Neuron (in vitro differentiated cells): ENCODE results near the gene TMEM163.
"Not testable (repeated sequence)": the region's sequence is repeated elsewhere in the genome, so short reads cannot be mapped to it uniquely, and the experiment has no call there.

ENCODE experiments used
- H2AFZ ChIP-seq: one replicate; pipeline ENCODE4 v1.6.1; 2013; ENCODE audit warnings: low read depth, mild to moderate bottlenecking, inconsistent platforms, low read length, moderate library complexity
- H3K27me3 ChIP-seq: one replicate; pipeline ENCODE4 v1.6.1; 2013; ENCODE audit warnings: low read length; ENCODE audit not compliant: insufficient read depth
- H3K36me3 ChIP-seq: one replicate; pipeline ENCODE4 v1.6.1; 2013; ENCODE audit warnings: low read length; ENCODE audit not compliant: insufficient read depth
- H3K4me1 ChIP-seq: one replicate; pipeline ENCODE4 v1.6.1; 2013; ENCODE audit warnings: low read length; ENCODE audit not compliant: insufficient read depth
- H3K4me3 ChIP-seq: 2 replicates; pipeline ENCODE4 v1.5.1; 2013; ENCODE audit warnings: mild to moderate bottlenecking, low read length, moderate library complexity
- H3K9me3 ChIP-seq: one replicate; pipeline ENCODE4 v1.6.1; 2013; ENCODE audit warnings: low read length

Gene TMEM163

DNA sequence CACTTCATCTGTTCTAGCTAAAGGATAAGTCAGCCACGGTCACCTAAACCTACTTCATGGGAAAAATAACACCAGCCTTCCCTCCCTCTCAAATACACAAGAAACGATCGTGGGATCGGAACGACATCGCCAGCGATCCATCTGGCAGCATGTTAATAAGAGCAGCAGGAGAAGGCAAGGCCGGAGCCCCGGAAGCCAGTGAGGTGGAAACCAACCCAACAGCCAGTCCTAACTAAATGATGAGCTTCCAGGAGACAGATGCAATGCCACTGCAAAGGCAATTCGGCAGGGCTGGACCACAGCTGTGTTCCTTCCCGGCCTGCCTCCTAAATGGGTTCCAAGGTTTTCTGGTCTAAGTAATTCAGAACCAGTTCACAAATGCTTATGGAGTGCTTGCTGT is 117.5 kb downstream of the TMEM163 start:
- Histone ChIP-seq H3K4me3 (no peak overlapping the region), H3K36me3 (no peaks in the 10 kb centered on the region), H2AFZ (no peak overlapping the region), H3K9me3 (no peaks in the 10 kb centered on the region), H3K27me3 (no peaks in the 10 kb centered on the region), H3K4me1 (peaks cover 4% of the 10 kb centered on the region)

DNA sequence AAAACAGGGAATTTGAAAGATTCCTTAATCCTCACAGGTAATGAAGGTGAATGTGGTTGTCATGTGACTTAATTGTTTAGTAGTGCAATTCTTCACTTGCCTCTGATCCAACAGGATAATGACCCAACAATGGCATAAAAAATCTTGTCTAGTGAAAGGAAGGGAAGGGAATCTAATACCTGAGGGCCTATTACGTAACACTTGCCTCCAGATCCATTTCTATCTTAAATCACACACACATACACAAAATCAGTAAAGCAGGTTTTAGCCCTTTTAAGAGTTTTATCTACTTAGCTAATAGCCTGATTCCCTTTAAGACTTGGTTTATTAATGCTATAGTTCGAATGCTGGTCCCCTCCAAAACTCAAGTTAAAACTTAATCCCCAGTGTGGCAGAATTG is 118.6 kb downstream of the TMEM163 start:
- no peak overlapping the region for H2AFZ ChIP-seq
- peaks cover 4% of the 10 kb centered on the region for H3K4me1 ChIP-seq
- no peaks in the 10 kb centered on the region for H3K9me3 ChIP-seq
- no peaks in the 10 kb centered on the region for H3K36me3 ChIP-seq
- H3K27me3 ChIP-seq, result no peaks in the 10 kb centered on the region
- H3K4me3 ChIP-seq, result no peak overlapping the region

DNA sequence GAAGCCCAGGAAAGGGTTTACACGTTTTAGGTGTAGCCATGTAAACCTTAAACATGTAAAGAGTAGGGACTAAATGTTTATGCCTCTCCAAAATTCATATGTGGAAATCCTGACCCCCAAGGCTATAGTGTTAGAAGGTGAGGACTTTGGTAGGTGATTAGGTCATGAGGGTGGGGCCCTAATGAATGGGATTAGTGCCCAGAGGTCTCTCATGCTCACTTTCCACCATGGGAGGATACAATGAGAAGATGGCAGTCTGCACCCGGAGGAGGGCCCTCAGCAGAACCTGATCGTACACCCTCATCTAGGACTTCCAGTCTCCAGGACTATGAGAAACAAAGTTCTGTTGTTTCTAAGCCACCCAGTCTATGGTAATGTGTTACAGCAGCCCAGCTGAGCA is 119.6 kb downstream of the TMEM163 start:
- Histone ChIP-seq H3K36me3 (no peaks in the 10 kb centered on the region), H2AFZ (no peak overlapping the region), H3K4me1 (peaks cover 4% of the 10 kb centered on the region), H3K9me3 (no peaks in the 10 kb centered on the region), H3K4me3 (no peak overlapping the region), H3K27me3 (no peaks in the 10 kb centered on the region)

DNA sequence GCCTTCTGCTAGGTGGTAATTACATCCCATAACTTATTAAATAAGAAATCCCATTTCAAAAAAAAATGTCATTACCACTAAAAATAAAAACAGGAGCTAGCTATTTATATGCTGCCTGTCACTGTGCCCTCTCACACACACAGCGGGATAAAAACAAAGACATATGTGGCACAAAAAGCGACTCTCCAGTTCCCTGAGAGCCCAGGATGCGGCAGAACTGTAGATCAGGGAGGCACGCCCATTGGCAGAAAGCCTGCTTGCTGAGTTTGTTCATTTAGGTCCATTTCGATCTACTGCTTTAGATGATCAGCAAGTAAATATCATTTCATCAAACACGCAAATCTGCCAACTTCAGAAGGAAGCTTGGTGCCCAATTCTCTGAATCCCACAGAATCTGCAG is 124.4 kb downstream of the TMEM163 start:
- no peak overlapping the region for H3K4me3 ChIP-seq
- H3K4me1 ChIP-seq, result peaks cover 22% of the 10 kb centered on the region
- no peak overlapping the region for H2AFZ ChIP-seq
- H3K9me3 ChIP-seq, result peaks cover 2% of the 10 kb centered on the region
- no peaks in the 10 kb centered on the region for H3K36me3 ChIP-seq
- no peaks in the 10 kb centered on the region for H3K27me3 ChIP-seq

DNA sequence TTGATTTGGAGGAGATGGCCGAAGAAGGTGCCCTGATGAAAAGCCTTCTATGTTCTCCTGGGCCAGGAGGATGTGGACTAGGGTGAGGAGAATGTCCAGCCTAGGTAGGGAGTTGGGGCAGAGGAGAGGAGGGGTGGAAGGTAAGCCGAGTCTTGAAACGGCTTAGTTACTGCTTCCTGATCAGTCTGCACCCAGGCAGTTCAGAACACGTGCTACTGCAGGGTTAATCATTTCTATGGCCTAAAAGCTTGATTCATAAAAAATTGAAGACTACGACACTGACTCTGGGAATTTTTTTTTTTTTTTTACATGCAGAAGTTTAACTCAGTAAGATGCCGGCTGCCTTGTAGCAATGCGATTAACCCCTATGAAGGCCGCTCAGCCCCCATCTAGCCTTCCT is 125.3 kb downstream of the TMEM163 start:
- H3K36me3 ChIP-seq, result no peaks in the 10 kb centered on the region
- H3K27me3 ChIP-seq, result no peaks in the 10 kb centered on the region
- peaks cover 2% of the 10 kb centered on the region for H3K9me3 ChIP-seq
- H2AFZ ChIP-seq, result no peak overlapping the region
- peaks cover 22% of the 10 kb centered on the region for H3K4me1 ChIP-seq
- H3K4me3 ChIP-seq, result no peak overlapping the region

DNA sequence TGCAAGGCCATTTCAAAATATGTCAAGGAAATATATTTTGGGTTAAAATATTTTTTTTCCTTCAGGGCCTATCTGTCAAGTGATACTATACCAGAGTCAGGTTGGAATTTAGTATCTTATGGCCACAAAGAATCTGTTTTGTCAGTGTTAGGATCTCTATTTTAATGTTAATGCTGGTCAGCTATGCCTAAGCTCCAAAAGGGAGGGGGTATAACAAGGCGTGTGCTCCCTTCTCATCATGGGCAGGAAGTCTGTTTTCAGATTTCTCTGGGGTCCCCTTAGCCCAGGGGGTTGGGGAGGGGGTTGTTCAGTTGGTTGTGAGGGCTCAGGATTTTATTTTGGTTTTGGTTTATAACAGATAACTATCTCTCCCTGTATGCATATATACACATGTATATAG is 126.4 kb downstream of the TMEM163 start:
- Histone ChIP-seq H3K9me3 (peaks cover 2% of the 10 kb centered on the region), H3K4me3 (no peak overlapping the region), H3K4me1 (peaks cover 22% of the 10 kb centered on the region), H2AFZ (no peak overlapping the region), H3K36me3 (no peaks in the 10 kb centered on the region), H3K27me3 (no peaks in the 10 kb centered on the region)

DNA sequence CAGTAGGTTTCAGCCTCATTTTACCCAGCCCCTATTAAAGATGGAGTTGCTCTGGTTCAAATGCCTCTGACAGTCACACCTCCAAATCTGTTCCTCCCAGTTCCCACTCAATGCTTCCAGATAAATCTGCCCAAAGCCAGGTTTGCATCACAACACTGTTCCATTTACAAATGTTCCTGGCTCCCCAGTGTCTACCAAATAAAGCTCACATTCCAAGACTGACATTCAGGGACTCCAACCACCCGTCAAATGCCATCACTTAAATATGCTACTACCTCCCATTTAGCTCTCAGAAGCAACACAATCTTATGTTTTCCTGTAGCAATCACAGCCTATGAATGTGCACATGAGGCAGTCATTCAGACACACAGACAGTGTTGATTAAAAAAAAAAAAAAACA is 127.3 kb downstream of the TMEM163 start:
- Histone ChIP-seq H3K9me3 (peaks cover 2% of the 10 kb centered on the region), H3K4me3 (no peak overlapping the region), H3K4me1 (peaks cover 22% of the 10 kb centered on the region), H2AFZ (no peak overlapping the region), H3K27me3 (no peaks in the 10 kb centered on the region), H3K36me3 (no peaks in the 10 kb centered on the region)

DNA sequence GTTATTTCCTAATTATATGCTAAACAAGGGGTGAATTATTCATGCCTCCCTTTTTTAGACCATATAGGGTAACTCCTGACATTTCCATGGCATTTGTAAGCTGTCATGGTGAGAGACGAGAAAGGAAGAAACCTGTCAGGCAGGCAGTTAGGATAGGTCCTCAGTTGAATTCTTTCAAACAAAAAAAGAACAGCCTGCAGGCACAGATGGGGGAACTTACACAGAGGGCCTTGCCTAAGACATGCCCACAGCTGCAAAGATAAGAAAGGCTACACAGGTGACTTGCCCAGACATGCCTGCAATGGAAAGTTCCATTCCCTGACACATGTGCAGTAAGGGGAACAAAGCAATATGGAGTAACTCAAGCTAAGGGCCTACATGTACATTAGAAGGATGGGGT is 128.1 kb downstream of the TMEM163 start:
- Histone ChIP-seq H3K36me3 (no peaks in the 10 kb centered on the region), H3K4me1 (peaks cover 22% of the 10 kb centered on the region), H3K9me3 (peaks cover 2% of the 10 kb centered on the region)

DNA sequence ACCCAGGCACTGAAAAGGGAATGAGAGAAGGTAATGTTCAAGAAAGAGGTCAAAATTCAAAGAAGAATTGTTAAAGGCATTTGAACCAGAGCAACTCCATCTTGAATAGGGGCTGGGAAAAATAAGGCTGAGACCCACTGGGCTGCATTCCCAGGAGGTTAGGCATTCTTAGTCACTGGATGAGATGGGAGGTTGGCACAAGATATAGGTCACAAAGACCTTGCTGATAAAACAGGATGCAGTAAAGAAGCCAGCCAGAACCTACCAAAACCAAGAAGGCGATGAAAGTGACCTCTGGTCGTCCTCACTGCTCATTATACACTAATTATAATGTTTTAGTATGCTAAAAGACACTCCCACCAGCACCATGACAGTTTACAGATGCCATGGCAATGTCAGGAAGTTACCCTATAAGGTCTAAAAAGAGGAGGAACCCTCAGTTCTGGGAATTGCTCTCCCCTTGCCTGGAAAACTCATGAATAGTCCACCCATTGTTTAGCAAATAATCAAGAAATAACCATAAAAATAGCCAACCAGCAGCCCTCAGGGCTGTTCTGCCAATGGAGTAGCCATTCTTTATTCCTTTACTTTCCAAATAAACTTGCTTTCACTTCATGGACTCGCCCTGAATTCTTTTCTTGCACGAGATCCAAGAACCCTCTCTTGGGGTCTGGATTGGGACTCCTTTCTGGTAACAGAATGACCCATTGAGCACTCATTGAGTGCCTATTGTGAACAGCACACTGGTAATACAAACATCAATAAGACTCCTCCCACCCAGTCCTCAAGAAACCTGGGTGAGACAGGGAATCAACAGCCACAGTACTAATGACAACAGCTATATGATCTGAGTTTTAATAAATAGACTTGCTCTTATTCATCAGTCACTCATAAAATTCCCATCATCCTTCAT is 129.4 kb downstream of the TMEM163 start:
- H3K4me1 ChIP-seq, result peaks cover 22% of the 10 kb centered on the region
- not testable (repeated sequence) for H3K36me3 ChIP-seq, H3K9me3 ChIP-seq, H3K4me3 ChIP-seq, H2AFZ ChIP-seq, H3K27me3 ChIP-seq

More for the DNA sequence above, 128.1 kb downstream of the TMEM163 start:
- no peak overlapping the region for H3K4me3 ChIP-seq
- H3K27me3 ChIP-seq, result no peaks in the 10 kb centered on the region
- H2AFZ ChIP-seq, result no peak overlapping the region

DNA sequence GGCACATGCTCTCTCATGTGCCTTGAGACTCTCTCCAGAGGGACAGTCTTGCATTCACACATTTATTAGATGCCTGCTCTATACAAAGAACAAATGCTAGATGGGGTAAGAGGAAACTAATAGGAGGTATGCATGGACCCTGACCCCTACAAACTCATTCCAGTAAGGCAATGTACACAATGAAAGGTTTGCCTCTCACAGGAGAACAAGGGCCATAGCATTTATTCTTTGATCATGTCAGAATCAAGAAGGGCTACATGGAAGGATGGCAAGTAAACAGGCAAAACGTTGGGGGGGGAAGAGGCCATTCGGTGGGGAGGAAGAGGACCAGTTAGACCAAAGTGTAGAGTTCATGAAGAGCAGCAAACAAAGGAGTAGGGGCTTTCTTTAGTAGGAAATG is 130.2 kb downstream of the TMEM163 start:
- Histone ChIP-seq H3K4me1 (peaks cover 20% of the 10 kb centered on the region), H3K27me3 (no peaks in the 10 kb centered on the region), H2AFZ (no peak overlapping the region), H3K9me3 (peaks cover 2% of the 10 kb centered on the region), H3K36me3 (no peaks in the 10 kb centered on the region), H3K4me3 (no peak overlapping the region)

DNA sequence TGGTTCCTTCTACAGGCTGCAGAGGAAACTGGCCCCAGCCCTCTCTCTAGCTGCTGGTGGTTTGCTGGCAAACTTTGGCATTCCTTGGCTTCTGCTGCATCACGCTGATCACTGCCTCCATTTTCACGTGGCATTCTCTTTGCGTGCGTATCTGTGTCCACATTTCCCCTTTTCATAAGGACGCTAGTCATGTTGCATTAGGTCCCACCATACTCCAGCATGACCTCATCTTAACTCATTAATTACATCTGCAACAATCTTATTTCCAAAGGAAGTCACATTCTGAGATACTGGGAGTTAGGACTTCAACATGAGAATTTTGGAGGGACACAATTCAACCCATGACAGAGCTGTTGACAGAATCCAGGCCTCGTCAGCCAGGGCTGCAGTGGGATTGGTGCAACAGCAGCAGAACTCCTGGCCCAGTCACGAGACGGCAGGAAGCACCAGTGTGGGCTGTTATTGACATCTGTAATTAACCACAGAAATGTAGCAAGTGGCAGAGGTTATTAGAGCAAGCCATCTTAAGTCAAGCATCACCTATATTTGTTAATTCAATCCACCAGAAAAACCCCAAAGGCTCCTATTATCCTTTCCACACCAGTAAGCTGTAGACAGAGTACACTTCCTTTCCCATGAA is 132.4 kb downstream of the TMEM163 start:
- H3K4me3 ChIP-seq, result no peak overlapping the region
- no peak overlapping the region for H2AFZ ChIP-seq
- H3K9me3 ChIP-seq, result peaks cover 2% of the 10 kb centered on the region
- H3K4me1 ChIP-seq, result peaks cover under 1% of the 10 kb centered on the region
- no peaks in the 10 kb centered on the region for H3K36me3 ChIP-seq
- no peaks in the 10 kb centered on the region for H3K27me3 ChIP-seq

DNA sequence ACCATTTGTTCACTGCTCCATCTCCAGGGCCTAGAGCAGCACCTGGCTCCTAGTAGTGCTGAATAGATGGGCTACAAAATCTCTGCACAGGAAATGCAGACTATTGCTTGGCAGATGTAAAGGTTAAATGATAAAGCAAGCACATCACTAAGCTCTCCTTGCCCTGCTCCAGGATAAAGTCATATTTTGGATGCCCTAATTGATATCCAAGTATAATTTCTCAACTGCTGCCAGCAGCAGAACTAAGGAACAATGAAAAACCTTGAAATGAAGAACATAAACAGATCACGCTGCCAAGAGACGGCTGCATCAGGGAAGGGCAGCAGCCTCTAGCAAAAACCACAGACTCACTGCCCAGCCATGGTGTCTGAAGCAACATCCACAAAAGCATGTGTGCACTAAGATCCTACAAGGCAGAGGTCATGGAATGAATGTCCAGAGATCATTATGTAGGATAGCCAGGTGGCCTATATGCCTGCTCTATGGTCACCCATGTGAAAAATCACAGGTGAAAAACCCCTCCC is 134.7 kb downstream of the TMEM163 start:
- Histone ChIP-seq H3K4me3 (no peak overlapping the region), H3K27me3 (no peaks in the 10 kb centered on the region), H3K4me1 (no peaks in the 10 kb centered on the region), H3K9me3 (no peaks in the 10 kb centered on the region), H2AFZ (no peak overlapping the region), H3K36me3 (no peaks in the 10 kb centered on the region)

DNA sequence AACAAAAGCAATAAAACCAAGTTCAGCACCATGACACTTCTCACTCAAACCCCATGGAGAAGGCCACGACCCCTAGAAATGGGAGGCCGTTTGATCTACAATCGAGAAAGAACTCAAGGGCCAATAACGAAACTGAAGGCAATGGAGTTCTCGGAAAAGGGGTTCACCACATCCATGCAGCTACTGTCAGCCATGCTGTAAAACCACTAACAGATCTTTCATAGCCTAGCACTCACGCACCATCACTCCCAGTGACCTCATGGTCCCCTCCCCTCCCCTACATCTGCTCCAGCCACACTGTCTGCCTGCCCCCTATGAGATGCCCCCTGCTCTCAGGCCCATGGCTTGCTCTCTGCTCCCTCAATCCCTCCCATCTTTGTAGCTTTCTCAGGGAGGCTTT is 135.3 kb downstream of the TMEM163 start:
- H3K9me3 ChIP-seq, result no peaks in the 10 kb centered on the region
- no peaks in the 10 kb centered on the region for H3K4me1 ChIP-seq

More for the DNA sequence above, 135.3 kb downstream of the TMEM163 start:
- no peak overlapping the region for H3K4me3 ChIP-seq
- no peaks in the 10 kb centered on the region for H3K36me3 ChIP-seq
- H2AFZ ChIP-seq, result no peak overlapping the region
- H3K27me3 ChIP-seq, result no peaks in the 10 kb centered on the region
